HG02763 (cell line): ENCODE measurements around the gene KRTAP10-10.
"Not testable (repeated sequence)": the region's sequence is repeated elsewhere in the genome, so short reads cannot be mapped to it uniquely, and the experiment has no call there.

Experiments
- ATAC-seq: cut with Tn5 transposase; IDR thresholded peaks from one replicate; pipeline ENCODE4 v1.9.1; 2021; ENCODE audit warnings: mild to moderate bottlenecking, moderate library complexity; ENCODE audit not compliant: unreplicated experiment

KRTAP10-10 gene, protein sequence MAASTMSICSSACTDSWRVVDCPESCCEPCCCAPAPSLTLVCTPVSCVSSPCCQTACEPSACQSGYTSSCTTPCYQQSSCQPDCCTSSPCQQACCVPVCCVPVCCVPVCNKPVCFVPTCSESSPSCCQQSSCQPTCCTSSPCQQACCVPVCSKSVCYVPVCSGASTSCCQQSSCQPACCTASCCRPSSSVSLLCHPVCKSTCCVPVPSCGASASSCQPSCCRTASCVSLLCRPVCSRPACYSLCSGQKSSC

DNA sequence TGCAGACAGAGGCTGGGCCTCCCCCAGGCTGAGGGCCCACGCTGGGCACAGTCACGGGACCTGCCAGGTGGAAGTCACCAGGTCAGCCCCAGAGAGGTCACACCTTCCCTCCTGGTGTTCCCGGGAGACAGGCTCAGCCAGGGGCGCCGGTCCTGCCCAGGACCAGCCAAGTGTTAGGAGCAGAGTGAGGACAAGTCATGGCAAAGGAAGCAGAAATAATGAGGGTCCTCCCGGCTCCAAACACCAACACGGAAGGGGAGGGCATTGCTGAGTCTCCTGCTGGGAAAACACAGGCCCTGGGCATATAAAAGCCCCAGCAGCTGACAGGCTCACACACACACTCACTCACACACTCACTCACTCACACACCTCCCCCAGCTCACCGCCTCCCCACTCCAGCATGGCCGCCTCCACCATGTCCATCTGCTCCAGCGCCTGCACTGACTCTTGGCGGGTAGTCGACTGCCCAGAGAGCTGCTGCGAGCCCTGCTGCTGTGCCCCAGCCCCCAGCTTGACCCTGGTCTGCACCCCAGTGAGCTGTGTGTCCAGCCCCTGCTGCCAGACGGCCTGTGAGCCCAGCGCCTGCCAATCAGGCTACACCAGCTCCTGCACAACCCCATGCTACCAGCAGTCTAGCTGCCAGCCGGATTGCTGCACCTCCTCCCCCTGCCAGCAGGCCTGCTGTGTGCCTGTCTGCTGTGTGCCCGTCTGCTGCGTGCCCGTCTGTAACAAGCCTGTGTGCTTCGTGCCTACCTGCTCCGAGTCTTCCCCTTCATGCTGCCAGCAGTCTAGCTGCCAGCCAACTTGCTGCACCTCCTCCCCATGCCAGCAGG is at the start of gene KRTAP10-10:
Gene KRTAP10-10, plus strand, starts transcription at position 339 of the 833 bp plus-strand sequence. Its CDS starts 62 bp downstream, at position 401.
- ATAC-seq = no peak

GRCh38 chr21:44589094-44589493 is 48.1 kb upstream of the KRTAP10-10 start:
- ATAC-seq = no peak

DNA sequence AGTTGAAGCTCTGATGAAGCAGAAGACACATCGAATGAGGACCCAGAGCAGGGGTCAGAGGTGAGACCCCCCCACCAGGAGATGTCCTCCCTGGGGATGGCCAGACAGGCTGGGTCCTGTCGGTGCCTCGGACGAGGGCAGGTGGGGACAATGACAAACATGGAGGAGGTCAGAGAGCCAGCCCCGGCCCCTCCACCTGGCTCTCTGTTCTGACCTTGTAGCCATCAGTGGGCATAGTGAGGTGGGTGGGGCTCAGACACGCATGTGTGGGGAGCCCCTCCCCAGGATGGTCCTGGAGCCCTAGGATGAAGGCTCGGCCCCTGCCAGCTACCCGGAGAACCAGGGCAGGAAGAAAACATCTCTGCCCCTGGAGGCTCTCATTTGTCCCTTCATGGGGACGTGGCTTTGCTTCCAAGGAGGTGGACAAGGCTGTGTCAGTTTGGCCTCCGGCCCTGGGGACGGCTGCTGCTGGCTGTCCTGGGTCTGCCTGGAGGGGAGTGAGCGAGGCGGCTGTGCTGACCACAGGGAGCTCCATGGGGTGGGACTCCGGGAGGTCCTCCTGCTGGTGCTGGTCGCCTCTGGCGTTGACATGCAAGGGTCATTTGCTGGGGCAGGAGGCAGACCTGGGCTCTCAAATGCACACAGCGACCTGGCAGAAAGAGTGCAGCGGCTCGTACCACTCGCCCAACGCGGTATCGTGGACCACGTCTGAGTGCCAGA is 47.4 kb upstream of the KRTAP10-10 start:
- ATAC-seq = no peak

- no peak for ATAC-seq
These were observed 46.8 kb upstream of the KRTAP10-10 start for GRCh38 chr21:44590311-44590721.

- ATAC-seq = not testable (repeated sequence)
These were observed 46.0 kb upstream of the KRTAP10-10 start for GRCh38 chr21:44590897-44591800.

GRCh38 chr21:44591801-44592130 is 45.4 kb upstream of the KRTAP10-10 start:
- not testable (repeated sequence) for ATAC-seq

GRCh38 chr21:44592446-44593311 is 44.5 kb upstream of the KRTAP10-10 start, which contains the start of gene KRTAP10-6:
KRTAP10-6 (minus strand) TSS chr21:44592505; CDS start chr21:44592484, 21 bp downstream.
- no peak for ATAC-seq

DNA sequence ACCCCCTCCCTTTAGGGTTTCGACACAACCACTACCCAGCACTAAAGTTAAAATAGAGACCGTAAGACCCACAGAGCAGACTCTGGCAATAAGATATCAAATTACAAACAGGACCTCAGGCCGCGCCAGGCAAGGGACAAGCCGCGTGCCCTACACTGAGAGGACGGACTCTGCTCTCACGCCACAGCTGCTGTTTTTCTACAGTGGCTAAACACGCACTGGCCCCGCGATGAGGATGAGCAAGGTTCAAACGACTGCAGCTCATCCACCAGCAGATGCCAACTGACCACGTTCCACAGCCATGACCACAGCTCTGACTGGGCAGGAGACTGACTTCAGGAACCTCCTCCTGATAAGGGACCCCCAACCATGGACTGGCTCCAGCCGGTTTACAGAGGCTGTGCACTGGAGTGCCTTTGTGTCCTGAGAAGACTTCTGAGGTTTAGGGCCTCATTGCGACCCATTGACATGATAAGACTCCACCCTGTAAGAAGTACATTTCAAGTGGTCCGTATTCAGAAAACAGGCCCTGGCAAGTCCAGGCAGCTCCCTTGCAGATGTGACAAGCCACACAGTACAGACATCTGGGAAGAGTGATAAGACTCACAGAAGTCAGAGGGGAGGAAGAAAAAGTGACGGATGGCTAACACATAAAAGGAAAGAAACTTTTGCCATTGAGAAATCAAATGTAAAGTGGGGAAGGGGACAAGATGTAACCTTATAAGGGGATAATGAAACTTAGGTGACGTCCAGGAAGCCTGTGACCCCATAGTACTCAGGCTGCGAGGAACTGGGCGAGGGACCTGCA is 43.4 kb upstream of the KRTAP10-10 start:
- no peak for ATAC-seq

- no peak for ATAC-seq
These were observed 42.7 kb upstream of the KRTAP10-10 start for GRCh38 chr21:44594406-44594916.

GRCh38 chr21:44595524-44595923 is 41.6 kb upstream of the KRTAP10-10 start:
- no peak for ATAC-seq

- ATAC-seq = no peak
These were observed 41.0 kb upstream of the KRTAP10-10 start for GRCh38 chr21:44596068-44596725.

DNA sequence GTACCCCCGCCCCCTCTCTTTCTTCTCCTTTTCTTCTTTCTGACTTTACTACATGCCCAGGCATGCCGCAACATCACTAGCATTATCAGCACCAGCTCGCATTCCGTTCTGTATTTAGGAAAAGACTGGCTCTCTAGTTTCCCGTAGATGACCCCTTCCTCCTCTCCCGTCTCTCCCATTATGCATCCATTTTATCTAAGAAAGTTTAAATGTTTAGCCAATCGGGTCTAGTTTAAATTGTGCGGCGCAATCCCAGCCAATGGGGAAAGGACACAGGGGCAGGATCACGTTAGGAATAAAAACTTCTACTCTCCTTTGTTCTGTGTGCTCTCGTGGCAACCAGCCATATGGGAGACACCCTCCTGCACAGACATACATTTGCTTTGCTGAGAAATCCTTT is 39.1 kb upstream of the KRTAP10-10 start:
- ATAC-seq = no peak

DNA sequence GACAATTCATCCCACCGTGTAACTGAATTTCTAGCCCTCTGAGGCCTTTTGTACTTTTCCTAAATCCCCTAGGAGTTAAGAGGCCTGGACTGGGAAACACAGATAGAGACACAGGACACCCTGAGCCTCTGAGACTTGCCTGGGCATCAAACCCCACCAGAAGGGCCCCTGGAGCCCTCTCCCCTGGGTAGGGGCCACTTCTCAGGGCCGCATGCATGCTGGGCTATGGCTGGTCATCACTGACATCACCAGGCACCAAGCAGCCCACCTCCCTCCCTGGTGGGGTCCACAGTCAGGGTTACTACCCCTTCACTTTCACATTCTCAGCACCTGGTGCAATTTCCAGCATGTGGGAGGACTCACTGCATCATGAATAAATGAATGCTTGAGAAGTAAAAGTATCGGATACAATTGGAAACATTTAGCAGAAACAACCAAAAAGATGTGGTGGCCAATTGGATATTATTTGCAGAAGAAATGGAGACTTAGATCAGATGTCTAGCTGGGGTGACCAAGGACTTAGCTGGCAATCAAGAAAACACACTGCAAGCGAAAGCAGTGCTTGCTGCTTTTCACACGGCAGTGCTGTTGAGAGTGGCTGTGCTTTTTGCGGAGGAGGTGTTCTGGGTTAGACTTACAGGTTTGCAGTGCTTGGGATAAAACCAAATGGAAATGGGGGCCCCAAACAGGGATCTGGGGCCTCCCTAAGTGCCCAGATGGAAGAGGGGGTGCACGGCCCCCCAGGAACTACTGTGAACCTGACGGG is 37.7 kb upstream of the KRTAP10-10 start:
- ATAC-seq = no peak

DNA sequence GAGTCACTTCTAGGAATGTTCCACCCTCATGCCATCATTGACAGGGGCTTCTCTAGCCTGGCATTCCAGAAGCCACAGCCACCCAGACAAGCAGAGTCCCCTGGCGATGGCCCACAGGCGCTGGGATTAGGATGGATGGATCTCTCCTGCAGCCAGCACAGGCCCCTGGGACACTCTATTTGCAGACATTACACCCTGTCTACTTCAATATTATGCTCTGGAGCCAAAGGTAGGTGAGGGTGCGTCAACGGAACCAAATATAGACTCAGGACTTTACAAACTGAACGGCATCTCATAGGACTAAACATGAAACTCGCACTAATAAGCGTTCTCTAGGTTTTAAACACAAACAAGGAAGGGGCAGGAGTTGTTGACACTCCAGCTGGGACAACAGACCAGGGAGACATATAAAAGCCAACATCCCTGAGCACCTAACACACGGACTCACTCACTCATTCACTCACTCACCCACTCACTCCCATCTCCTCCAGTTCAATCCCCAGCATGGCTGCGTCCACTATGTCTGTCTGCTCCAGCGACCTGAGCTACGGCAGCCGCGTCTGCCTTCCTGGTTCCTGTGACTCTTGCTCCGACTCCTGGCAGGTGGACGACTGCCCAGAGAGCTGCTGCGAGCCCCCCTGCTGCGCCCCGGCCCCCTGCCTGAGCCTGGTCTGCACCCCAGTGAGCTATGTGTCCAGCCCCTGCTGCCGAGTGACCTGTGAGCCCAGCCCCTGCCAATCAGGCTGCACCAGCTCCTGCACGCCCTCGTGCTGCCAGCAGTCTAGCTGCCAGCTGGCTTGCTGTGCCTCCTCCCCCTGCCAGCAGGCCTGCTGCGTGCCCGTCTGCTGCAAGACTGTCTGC is 36.8 kb upstream of the KRTAP10-10 start, which contains the start of gene KRTAP10-7:
Gene KRTAP10-7, plus strand, starts transcription at position 480 of the 861 bp plus-strand sequence. Its CDS starts 25 bp downstream, at position 505.
- ATAC-seq = not testable (repeated sequence)

GRCh38 chr21:44601091-44601490 is 36.1 kb upstream of the KRTAP10-10 start:
- not testable (repeated sequence) for ATAC-seq
